ENCODE data around the gene NOS2.

GRCh38 chr17:27824745-27825144 is 24.4 kb upstream of the NOS2 start:
- TF ChIP-seq EZH2phosphoT487 (conservative IDR thresholded peaks at IDR 0.05; ENCODE audit: low read length) (no peak), CTCF (IDR thresholded peaks at IDR 0.05; ENCODE audit: insufficient read depth, low read length, poor library complexity, severe bottlenecking) (no peak)

All from SU-DHL-6 (cell line).